BJ (cell line): ENCODE measurements around the gene SLC7A9. TPM values are rescaled to one million over a fixed set of nuclear protein-coding genes. Genes with fewer than 3 reads are reported as not detected.

ENCODE experiments used
- CTCF ChIA-PET: fragments of 350-600 bp; formaldehyde crosslinking; extraction: SDS; loops from one replicate; lab custom pipeline; 2021; ENCODE audit warnings: antibody characterized with exemption, inconsistent platforms; lab: Yijun Ruan, JAX
- POLR2A ChIA-PET: fragments of 300-600 bp; sonication (Branson Sonifier 250); formaldehyde crosslinking; extraction: SDS; loops from one replicate; lab custom pipeline; 2021; ENCODE audit warnings: antibody characterized with exemption; lab: Charles Lee
- DNase-seq: peaks from one replicate; pipeline ENCODE4 v3.0.0-alpha.2; 2011; ENCODE audit warnings: low read depth
- H3K27me3 ChIP-seq: 2 replicates; pipeline ENCODE4 v1.6.0; 2011; ENCODE audit warnings: low read length; ENCODE audit not compliant: control insufficient read depth, insufficient read depth
- H3K36me3 ChIP-seq: 2 replicates; pipeline ENCODE4 v1.5.1; 2011; ENCODE audit warnings: low read length; ENCODE audit not compliant: control insufficient read depth, insufficient read depth
- H3K4me3 ChIP-seq: 2 replicates; pipeline ENCODE4 v1.5.1; 2011; ENCODE audit warnings: low read depth, mild to moderate bottlenecking, control low read depth, low read length
- CTCF ChIP-seq: IDR thresholded peaks from 2 replicates; pipeline ENCODE4 v1.5.1; 2011; ENCODE audit warnings: low read depth, mild to moderate bottlenecking, control low read depth, inconsistent platforms, low read length, moderate library complexity; ENCODE audit not compliant: insufficient read depth
- polyA plus RNA-seq: library from polyadenylated mRNA; depleted of rRNA; stranded (reverse); fragments of >200 nt; gene quantifications from 2 replicates; pipeline ENCODE4 v1.2.3, GENCODE V29; 2011; rRNA removed
- small RNA-seq: library from RNA; depleted of rRNA; stranded (forward); fragments of <200 nt; gene quantifications from one replicate; pipeline ENCODE3, GENCODE V24; 2012; ENCODE audit warnings: low replicate concordance, low read depth; ENCODE audit not compliant: insufficient read length

The SLC7A9 gene
- polyA plus RNA-seq, 1 experiment: not detected

- no peaks in the 10 kb centered on the region for H3K36me3 ChIP-seq
- CTCF ChIA-PET: interaction anchor here (0.6 kb wide), 2 partner anchors 181 to 479 kb away, joined by 3 read pairs; no protein-coding TSS in a partner anchor
- no peak for DNase-seq
- H3K27me3 ChIP-seq: no peaks in the 10 kb centered on the region
- H3K4me3 ChIP-seq: no peak overlapping the region
- no peak for TF ChIP-seq CTCF
- POLR2A ChIA-PET: no interaction called here
Measured at GRCh38 chr19:32781280-32781679, 88.3 kb downstream of the SLC7A9 start.

Small RNA genes lying within 50 kb of the gene (small RNA-seq; reads per million reads assigned to genes)
- gene RN7SKP22: not detected

Other genes with a start within 250 kb of the SLC7A9 start
- gene ANKRD27, start 194.6 kb downstream of the SLC7A9 start, polyA plus RNA-seq: 25.7 and 27.1 TPM in 2 replicates
- gene RGS9BP, start 193.9 kb downstream of the SLC7A9 start, polyA plus RNA-seq: 0.11 and 0.12 TPM in 2 replicates
- gene NUDT19, start 177.9 kb downstream of the SLC7A9 start, polyA plus RNA-seq: 4.7 and 5.9 TPM in 2 replicates
- 0.04 TPM in 1 of 2 replicates, not detected in the other for gene TDRD12, start 150.0 kb downstream of the SLC7A9 start, polyA plus RNA-seq
- gene CEP89, start 102.2 kb upstream of the SLC7A9 start, polyA plus RNA-seq: 14.8 and 18.3 TPM in 2 replicates
- 4.4 and 5.5 TPM in 2 replicates for gene FAAP24, start 102.5 kb upstream of the SLC7A9 start, polyA plus RNA-seq
- gene RHPN2, start 195.1 kb upstream of the SLC7A9 start, polyA plus RNA-seq: 7.8 and 9.9 TPM in 2 replicates
- 7.2 and 8.7 TPM in 2 replicates for gene GPATCH1, start 211.4 kb upstream of the SLC7A9 start, polyA plus RNA-seq